OCI-LY3 (cell line): Measurements from ENCODE around the gene KCNC4.

Experiments
- H2AFZ ChIP-seq: fragments of 200-600, 300-600 bp; shearing (Covaris generic); 2 replicates; pipeline ENCODE4 v1.6.0; 2014; ENCODE audit warnings: antibody characterized with exemption, low read depth, low read length
- H3K27ac ChIP-seq: fragments of 200-600, 300-600 bp; sonication (generic); 2 replicates; pipeline ENCODE4 v1.5.1; 2014; ENCODE audit warnings: mild to moderate bottlenecking, low read length, moderate library complexity, mixed read lengths
- H3K27me3 ChIP-seq: fragments of 200-600, 300-600 bp; sonication (generic); 2 replicates; pipeline ENCODE4 v1.6.1; 2014; ENCODE audit warnings: low read depth, low read length, mixed read lengths
- H3K36me3 ChIP-seq: fragments of 200-600, 300-600 bp; sonication (generic); replicated peaks from 2 replicates; pipeline ENCODE3; 2014; ENCODE audit warnings: low read depth, low read length, mixed read lengths
- H3K4me1 ChIP-seq: fragments of 300-600, 200-600 bp; sonication (generic); 2 replicates; pipeline ENCODE4 v1.6.1; 2014; ENCODE audit warnings: low read length, mixed read lengths
- H3K4me2 ChIP-seq: fragments of 200-600, 300-600 bp; sonication (generic); 2 replicates; pipeline ENCODE4 v1.6.1; 2014; ENCODE audit warnings: low read length, mixed read lengths
- H3K4me3 ChIP-seq: fragments of 300-600, 200-600 bp; sonication (generic); 2 replicates; pipeline ENCODE4 v1.5.1; 2014; ENCODE audit warnings: antibody characterized with exemption, mild to moderate bottlenecking, low read length, moderate library complexity
- H3K79me2 ChIP-seq: fragments of 300-600, 200-600 bp; shearing (Covaris generic); 2 replicates; pipeline ENCODE4 v1.6.1; 2014; ENCODE audit warnings: mild to moderate bottlenecking, low read length, mixed read lengths
- H3K9ac ChIP-seq: fragments of 300-600, 200-600 bp; shearing (Covaris generic); 2 replicates; pipeline ENCODE4 v1.6.0; 2014; ENCODE audit warnings: mild to moderate bottlenecking, low read length, moderate library complexity
- H3K9me3 ChIP-seq: fragments of 200-600, 300-600 bp; shearing (Covaris generic); 2 replicates; pipeline ENCODE4 v1.6.1; 2014; ENCODE audit warnings: low read length, mixed read lengths; ENCODE audit not compliant: insufficient read depth
- H4K20me1 ChIP-seq: fragments of 200-600, 300-600 bp; sonication (generic); 2 replicates; pipeline ENCODE4 v1.6.1; 2016; ENCODE audit warnings: low read length, mixed read lengths; ENCODE audit not compliant: insufficient read depth
- CTCF ChIP-seq: fragments of 200-600, 300-600 bp; sonication (generic); IDR thresholded peaks from 2 replicates; pipeline ENCODE4 v1.5.1; 2014; ENCODE audit warnings: antibody characterized with exemption, low read length, low read depth
- EZH2phosphoT487 ChIP-seq: fragments of 200-600 bp; shearing (Covaris generic); IDR thresholded peaks from 2 replicates; pipeline ENCODE4 v1.6.1; 2018; ENCODE audit warnings: antibody characterized with exemption, mixed run types, low read depth

The KCNC4 gene

GRCh38 chr1:110185181-110185580 lies 24.9 kb upstream of the KCNC4 start:
- no peaks in the 10 kb centered on the region for H4K20me1 ChIP-seq
- no peaks in the 10 kb centered on the region for H3K27me3 ChIP-seq
- H3K9ac ChIP-seq, result no peak overlapping the region
- H3K36me3 ChIP-seq, result no peaks in the 10 kb centered on the region
- no peak overlapping the region for H3K4me3 ChIP-seq
- H3K9me3 ChIP-seq, result no peaks in the 10 kb centered on the region
- H2AFZ ChIP-seq, result no peak overlapping the region
- TF ChIP-seq EZH2phosphoT487 (no peak), CTCF (no peak)
- no peak overlapping the region for H3K27ac ChIP-seq
- no peaks in the 10 kb centered on the region for H3K4me1 ChIP-seq
- H3K79me2 ChIP-seq, result no peaks in the 10 kb centered on the region
- H3K4me2 ChIP-seq, result no peak overlapping the region

GRCh38 chr1:110186558-110186957 lies 23.6 kb upstream of the KCNC4 start:
- Histone ChIP-seq H3K9ac (no peak overlapping the region), H3K4me1 (no peaks in the 10 kb centered on the region), H3K27ac (no peak overlapping the region), H3K4me3 (no peak overlapping the region), H3K4me2 (no peak overlapping the region), H4K20me1 (no peaks in the 10 kb centered on the region), H3K79me2 (no peaks in the 10 kb centered on the region), H2AFZ (no peak overlapping the region), H3K36me3 (no peaks in the 10 kb centered on the region), H3K27me3 (no peaks in the 10 kb centered on the region), H3K9me3 (no peaks in the 10 kb centered on the region)
- TF ChIP-seq CTCF, result no peak
- no peak for TF ChIP-seq EZH2phosphoT487

- Histone ChIP-seq H3K9me3 (no peaks in the 10 kb centered on the region), H2AFZ (no peak overlapping the region), H3K27ac (no peak overlapping the region), H3K36me3 (no peaks in the 10 kb centered on the region), H3K4me2 (no peak overlapping the region), H3K79me2 (no peaks in the 10 kb centered on the region), H4K20me1 (no peaks in the 10 kb centered on the region), H3K4me1 (no peaks in the 10 kb centered on the region), H3K4me3 (no peak overlapping the region), H3K9ac (no peak overlapping the region), H3K27me3 (no peaks in the 10 kb centered on the region)
- TF ChIP-seq EZH2phosphoT487, result no peak
- no peak for TF ChIP-seq CTCF
These were observed 22.8 kb upstream of the KCNC4 start for GRCh38 chr1:110187139-110187890.

GRCh38 chr1:110188035-110188618 lies 22.0 kb upstream of the KCNC4 start:
- H3K4me1 ChIP-seq, result no peaks in the 10 kb centered on the region
- H3K27ac ChIP-seq, result no peak overlapping the region

More at GRCh38 chr1:110188035-110188618, 22.0 kb upstream of the KCNC4 start:
- H3K36me3 ChIP-seq, result no peaks in the 10 kb centered on the region
- H3K9me3 ChIP-seq, result no peaks in the 10 kb centered on the region
- H3K4me3 ChIP-seq, result no peak overlapping the region
- H3K9ac ChIP-seq, result no peak overlapping the region
- no peak overlapping the region for H2AFZ ChIP-seq
- TF ChIP-seq EZH2phosphoT487 (no peak), CTCF (no peak)
- H3K4me2 ChIP-seq, result no peak overlapping the region
- no peaks in the 10 kb centered on the region for H4K20me1 ChIP-seq
- H3K27me3 ChIP-seq, result no peaks in the 10 kb centered on the region
- H3K79me2 ChIP-seq, result no peaks in the 10 kb centered on the region
